Liver (tissue), 9 donors: Measurements from ENCODE around the gene PPP1R14D. TPM values are rescaled to one million over a fixed set of nuclear protein-coding genes. Genes with fewer than 3 reads are reported as not detected.

ENCODE experiments used
- DNase-seq: peaks from one replicate; pipeline ENCODE4 v3.0.0-alpha.2; 2017; ENCODE audit warnings: low spot score
- H3K27ac ChIP-seq, 2 donors: one replicate each; pipeline ENCODE4 v1.7.0; 2013; ENCODE audit warnings: inconsistent platforms in 2 of 2, low read length in 2 of 2, control low read depth in 1 of 2, low read depth in 1 of 2, mild to moderate bottlenecking in 1 of 2
- H3K27me3 ChIP-seq, 4 donors: one replicate each; pipeline versions ENCODE4 v1.6.1 to v1.7.0; 2013; ENCODE audit warnings: low read length in 3 of 4, inconsistent platforms in 1 of 4, mild to moderate bottlenecking in 1 of 4, moderate library complexity in 1 of 4; ENCODE audit not compliant: control insufficient read depth in 4 of 4, insufficient read depth in 4 of 4
- H3K36me3 ChIP-seq, 4 donors: one replicate each; pipeline versions ENCODE4 v1.6.1 to v1.7.0; 2013; ENCODE audit warnings: low read length in 3 of 4, mild to moderate bottlenecking in 3 of 4, low read depth in 1 of 4, moderate library complexity in 1 of 4; ENCODE audit not compliant: control insufficient read depth in 4 of 4, insufficient read depth in 3 of 4
- H3K4me1 ChIP-seq, 4 donors: one replicate each; pipeline versions ENCODE4 v1.6.1 to v1.7.0; 2013; ENCODE audit warnings: low read length in 3 of 4, mild to moderate bottlenecking in 3 of 4, moderate library complexity in 1 of 4; ENCODE audit not compliant: control insufficient read depth in 4 of 4, insufficient read depth in 4 of 4
- H3K4me3 ChIP-seq, 3 donors: one replicate each; pipeline versions ENCODE4 v1.6.1 to v1.7.0; 2013; ENCODE audit warnings: low read length in 3 of 3, control low read depth in 1 of 3, low read depth in 1 of 3, mild to moderate bottlenecking in 1 of 3
- H3K9ac ChIP-seq, 2 donors: one replicate each; pipeline ENCODE4 v1.7.0; 2013; ENCODE audit warnings: low read length in 2 of 2, mild to moderate bottlenecking in 2 of 2, moderate library complexity in 2 of 2, control low read depth in 1 of 2, low read depth in 1 of 2
- H3K9me3 ChIP-seq, 4 donors: one replicate each; pipeline versions ENCODE4 v1.6.1 to v1.7.0; 2013; ENCODE audit warnings: low read length in 3 of 4; ENCODE audit not compliant: control insufficient read depth in 4 of 4
- ATF3 ChIP-seq: IDR thresholded peaks from 2 replicates; pipeline ENCODE4 v1.6.1; 2016; ENCODE audit warnings: antibody characterized with exemption
- CTCF ChIP-seq: fragments of 150-350 bp; IDR thresholded peaks from 2 replicates; pipeline ENCODE4 v1.5.1; 2017; ENCODE audit warnings: improper control_type of control experiment, low read depth, low read length; ENCODE audit not compliant: missing input control
- EGR1 ChIP-seq, 2 donors: IDR thresholded peaks; 2 replicates each; pipeline ENCODE4 v1.6.1; 2016 to 2018; ENCODE audit warnings: antibody characterized with exemption in 2 of 2, low read depth in 2 of 2
- FOXA1 ChIP-seq: IDR thresholded peaks from 2 replicates; pipeline ENCODE4 v1.6.1; 2016; ENCODE audit warnings: antibody characterized with exemption
- FOXA2 ChIP-seq: IDR thresholded peaks from 2 replicates; pipeline ENCODE4 v1.6.1; 2016; ENCODE audit warnings: antibody characterized with exemption
- GABPA ChIP-seq, 2 donors: IDR thresholded peaks in 1 of 2; conservative IDR thresholded peaks in 1 of 2; 2 replicates each; pipeline ENCODE4 v1.6.1; 2016; ENCODE audit warnings: antibody characterized with exemption in 2 of 2, mild to moderate bottlenecking in 1 of 2, moderate library complexity in 1 of 2
- HNF4A ChIP-seq, 2 donors: conservative IDR thresholded peaks; 2 replicates each; pipeline ENCODE4 v1.6.1; 2016; ENCODE audit warnings: antibody characterized with exemption in 2 of 2, mild to moderate bottlenecking in 2 of 2
- HNF4G ChIP-seq: IDR thresholded peaks from 2 replicates; pipeline ENCODE4 v1.6.1; 2016; ENCODE audit warnings: antibody characterized with exemption
- JUND ChIP-seq, 2 donors: IDR thresholded peaks; 2 replicates each; pipeline ENCODE4 v1.6.1; 2016; ENCODE audit warnings: antibody characterized with exemption in 2 of 2
- NR2F2 ChIP-seq: IDR thresholded peaks from 2 replicates; pipeline ENCODE4 v1.6.1; 2016; ENCODE audit warnings: antibody characterized with exemption
- RAD21 ChIP-seq, 2 donors: IDR thresholded peaks; 2 replicates each; pipeline ENCODE4 v1.6.1; 2016; ENCODE audit warnings: antibody characterized with exemption in 2 of 2, mild to moderate bottlenecking in 2 of 2
- REST ChIP-seq: IDR thresholded peaks from 2 replicates; pipeline ENCODE4 v1.6.1; 2016; ENCODE audit warnings: antibody characterized with exemption, mild to moderate bottlenecking
- RXRA ChIP-seq, 2 donors: IDR thresholded peaks; 2 replicates each; pipeline ENCODE4 v1.6.1; 2017 to 2018; ENCODE audit warnings: antibody characterized with exemption in 2 of 2, mild to moderate bottlenecking in 1 of 2
- SP1 ChIP-seq: IDR thresholded peaks from 2 replicates; pipeline ENCODE4 v1.6.1; 2018; ENCODE audit warnings: antibody characterized with exemption, mild to moderate bottlenecking
- TAF1 ChIP-seq: conservative IDR thresholded peaks from 2 replicates; pipeline ENCODE4 v1.6.1; 2016; ENCODE audit warnings: antibody characterized with exemption, mild to moderate bottlenecking
- YY1 ChIP-seq: IDR thresholded peaks from 2 replicates; pipeline ENCODE4 v1.6.1; 2016; ENCODE audit warnings: antibody characterized with exemption, mild to moderate bottlenecking
- WGBS: extraction: QIAGEN DNeasy Blood & Tissue Kit; methylation state at CpG from one replicate; pipeline ENCODE4 v1.1.7; 2013; 5-methylcytosine and 5-hydroxymethylcytosine counted together
- polyA plus RNA-seq, 2 donors: library from polyadenylated mRNA; stranded (reverse) in 1 of 2; unstranded in 1 of 2; fragments of 200-250 nt in 1 of 2; fragments of >200 nt in 1 of 2; fragmentation: Nextera tagmentation in 1 of 2; extraction: Ambion mirVana in 1 of 2; gene quantifications; one replicate each; pipeline versions ENCODE4 v1.2.1 to v1.2.3, GENCODE V29; 2013 to 2015
- total RNA-seq, 2 donors: library from RNA; depleted of rRNA; stranded (reverse); fragments of >200 nt; gene quantifications; one replicate each; pipeline ENCODE4 v1.2.3, GENCODE V29; 2014
- TF ChIP-seq, protein P1 (sequence below): IDR thresholded peaks from 2 replicates; pipeline ENCODE4 v1.6.1; 2016; ENCODE audit warnings: antibody characterized with exemption
- TF ChIP-seq, protein P2 (sequence below): IDR thresholded peaks from 2 replicates; pipeline ENCODE4 v1.6.1; 2016; ENCODE audit warnings: antibody characterized with exemption
- donor health status: healthy.
- donor health status: healthy.
- donor health status: healthy.
- donor health status: healthy.
- donor health status: healthy.

The PPP1R14D gene
- total and polyA plus RNA-seq, 4 donors = not detected

DNA sequence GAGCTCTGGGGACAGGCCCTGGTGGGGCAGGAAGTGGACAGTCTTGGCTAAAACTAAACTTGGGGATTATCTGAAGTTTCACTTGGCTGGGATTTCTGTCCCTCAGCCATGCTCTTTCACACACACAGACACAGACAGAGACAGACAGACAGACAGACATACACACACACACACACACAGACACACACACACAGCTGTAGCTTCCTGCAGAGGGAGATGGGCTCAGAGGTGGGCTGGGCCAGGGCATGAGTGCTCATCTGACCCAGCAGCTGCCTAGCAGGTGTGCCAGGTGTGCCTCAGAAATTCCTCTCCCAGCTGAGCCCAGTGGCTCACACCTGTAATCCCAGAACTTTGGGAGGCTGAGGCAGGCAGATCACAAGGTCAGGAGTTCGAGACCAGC is 42.2 kb upstream of the PPP1R14D start:
- 95% methylated on average over 1 of the region's 1 CpG for WGBS
- TF ChIP-seq SP1 = no peak
- TF ChIP-seq YY1 = no peak
- TF ChIP-seq FOXA1 = no peak
- no peak for TF ChIP-seq GABPA (IDR thresholded peaks at IDR 0.05 in 1 of 2, conservative IDR thresholded peaks at IDR 0.05 in 1 of 2)
- no peak for TF ChIP-seq ATF3
- TF ChIP-seq, protein P1, sequence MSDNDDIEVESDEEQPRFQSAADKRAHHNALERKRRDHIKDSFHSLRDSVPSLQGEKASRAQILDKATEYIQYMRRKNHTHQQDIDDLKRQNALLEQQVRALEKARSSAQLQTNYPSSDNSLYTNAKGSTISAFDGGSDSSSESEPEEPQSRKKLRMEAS = no peak
- TF ChIP-seq FOXA2 = no peak
- TF ChIP-seq HNF4A (conservative IDR thresholded peaks at IDR 0.05) = no peak
- no peak for TF ChIP-seq TAF1
- TF ChIP-seq EGR1 (IDR thresholded peaks at IDR 0.05; ENCODE audit: low read depth in 2 of 2) = no peak
- no peak for TF ChIP-seq CTCF
- no peak for TF ChIP-seq HNF4G
- TF ChIP-seq JUND (IDR thresholded peaks at IDR 0.05) = no peak
- TF ChIP-seq REST = no peak
- TF ChIP-seq RXRA (IDR thresholded peaks at IDR 0.05) = no peak
- TF ChIP-seq, protein P2, sequence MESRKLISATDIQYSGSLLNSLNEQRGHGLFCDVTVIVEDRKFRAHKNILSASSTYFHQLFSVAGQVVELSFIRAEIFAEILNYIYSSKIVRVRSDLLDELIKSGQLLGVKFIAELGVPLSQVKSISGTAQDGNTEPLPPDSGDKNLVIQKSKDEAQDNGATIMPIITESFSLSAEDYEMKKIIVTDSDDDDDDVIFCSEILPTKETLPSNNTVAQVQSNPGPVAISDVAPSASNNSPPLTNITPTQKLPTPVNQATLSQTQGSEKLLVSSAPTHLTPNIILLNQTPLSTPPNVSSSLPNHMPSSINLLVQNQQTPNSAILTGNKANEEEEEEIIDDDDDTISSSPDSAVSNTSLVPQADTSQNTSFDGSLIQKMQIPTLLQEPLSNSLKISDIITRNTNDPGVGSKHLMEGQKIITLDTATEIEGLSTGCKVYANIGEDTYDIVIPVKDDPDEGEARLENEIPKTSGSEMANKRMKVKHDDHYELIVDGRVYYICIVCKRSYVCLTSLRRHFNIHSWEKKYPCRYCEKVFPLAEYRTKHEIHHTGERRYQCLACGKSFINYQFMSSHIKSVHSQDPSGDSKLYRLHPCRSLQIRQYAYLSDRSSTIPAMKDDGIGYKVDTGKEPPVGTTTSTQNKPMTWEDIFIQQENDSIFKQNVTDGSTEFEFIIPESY = no peak
- no peak for TF ChIP-seq NR2F2
- no peak overlapping the region for H3K4me3 ChIP-seq
- no peak overlapping the region for H3K27ac ChIP-seq
- H3K9me3 ChIP-seq = no peaks in the 10 kb centered on the region
- H3K4me1 ChIP-seq = peaks cover 2 to 13% (median 7%) of the 10 kb centered on the region in 4 donors
- H3K27me3 ChIP-seq = peaks cover 0 to 3% (median 0%) of the 10 kb centered on the region in 4 donors
- H3K36me3 ChIP-seq = no peaks in the 10 kb centered on the region
- no peak overlapping the region for H3K9ac ChIP-seq
- no peak for DNase-seq

DNA sequence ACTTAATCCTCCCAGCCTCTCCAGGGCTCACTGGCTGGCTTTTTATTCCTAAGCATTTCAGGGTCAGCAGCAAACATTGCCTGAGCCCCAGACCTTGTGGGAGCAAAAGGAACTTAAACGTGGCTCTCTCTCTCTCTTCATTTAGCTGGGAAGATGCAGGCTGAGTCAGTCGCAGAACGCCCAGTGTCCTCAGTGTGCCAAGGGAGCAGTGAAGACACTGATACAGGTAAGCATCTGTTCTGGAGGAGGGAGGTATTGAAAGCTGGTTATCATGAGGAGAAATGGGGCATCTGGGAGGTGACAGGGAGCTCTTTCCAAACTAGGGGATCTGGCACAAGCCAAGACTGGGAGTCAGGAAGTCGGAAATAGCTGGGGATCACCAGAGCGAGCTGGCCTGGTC is 41.2 kb upstream of the PPP1R14D start:
- Histone ChIP-seq H3K4me1 (peaks cover 2 to 13% (median 7%) of the 10 kb centered on the region in 4 donors), H3K9ac (no peak overlapping the region), H3K27me3 (peaks cover 0 to 3% (median 0%) of the 10 kb centered on the region in 4 donors), H3K9me3 (no peaks in the 10 kb centered on the region), H3K27ac (no peak overlapping the region), H3K36me3 (no peaks in the 10 kb centered on the region), H3K4me3 (no peak overlapping the region)
- WGBS = 82% methylated on average over 5 of the region's 5 CpGs
- no peak for DNase-seq
- TF ChIP-seq CTCF = no peak
- TF ChIP-seq RAD21 (IDR thresholded peaks at IDR 0.05) = no peak
- no peak for TF ChIP-seq HNF4A (conservative IDR thresholded peaks at IDR 0.05)
- no peak for TF ChIP-seq NR2F2
- no peak for TF ChIP-seq FOXA2
- no peak for TF ChIP-seq REST
- no peak for TF ChIP-seq YY1
- TF ChIP-seq, protein P1 = no peak
